Transverse colon (tissue), 4 donors: ENCODE results near the gene LDLRAD4. TPM values are rescaled to one million over a fixed set of nuclear protein-coding genes. Genes with fewer than 3 reads are reported as not detected.
A peak's percentile ranks its signal among the peaks of the same experiment; 100 is the strongest.

Experiments used
- DNase-seq: peaks from one replicate; pipeline ENCODE4 v3.0.0-alpha.2; 2019
- H3K27ac ChIP-seq, 4 donors: fragments of 200-600 bp; sonication (generic); 2 replicates each; pipeline ENCODE4 v1.5.1; 2016 to 2018; ENCODE audit warnings: inconsistent platforms in 4 of 4
- H3K27me3 ChIP-seq: fragments of 200-600 bp; sonication (generic); 2 replicates; pipeline ENCODE4 v1.5.1; 2017; ENCODE audit warnings: inconsistent platforms
- H3K36me3 ChIP-seq, 4 donors: fragments of 200-600 bp; sonication (generic); 2 replicates each; pipeline ENCODE4 v1.5.1; 2017 to 2019; ENCODE audit warnings: inconsistent platforms in 4 of 4
- H3K4me1 ChIP-seq, 4 donors: fragments of 200-600 bp; sonication (generic); 2 replicates each; pipeline ENCODE4 v1.5.1; 2017 to 2020; ENCODE audit warnings: inconsistent platforms in 4 of 4
- H3K4me3 ChIP-seq, 4 donors: fragments of 200-600 bp; sonication (generic); 1 replicate in 1 of 4; 2 replicates in 3 of 4; pipeline versions ENCODE4 v1.5.1 to v1.6.1; 2017 to 2019; ENCODE audit warnings: inconsistent platforms in 4 of 4
- H3K9me3 ChIP-seq, 2 donors: fragments of 200-600 bp; sonication (generic); 2 replicates each; pipeline ENCODE4 v1.5.1; 2017 to 2019; ENCODE audit warnings: inconsistent platforms in 2 of 2
- EP300 ChIP-seq: sonication (generic); formaldehyde crosslinking; IDR thresholded peaks from one replicate; pipeline ENCODE4 v1.6.1; 2017; ENCODE audit warnings: antibody characterized with exemption, low read depth
- POLR2A ChIP-seq: fragments of 450-650 bp; IDR thresholded peaks from one replicate; pipeline ENCODE4 v1.6.1; 2016; ENCODE audit warnings: antibody characterized with exemption, mild to moderate bottlenecking, moderate library complexity
- POLR2AphosphoS5 ChIP-seq, 3 donors: sonication (generic); formaldehyde crosslinking; IDR thresholded peaks; one replicate each; pipeline ENCODE4 v1.6.1; 2016; ENCODE audit warnings: antibody characterized with exemption in 3 of 3
- WGBS, 2 donors: methylation state at CpG; one replicate each; pipeline ENCODE4 v1.1.5; 2018; ENCODE audit warnings: low coverage in 1 of 2; 5-methylcytosine and 5-hydroxymethylcytosine counted together
- in situ Hi-C, 4 donors: fragments of 200-750 bp; cut with MboI; loops; one replicate each; pipeline versions ENCODE4 v1.15.0 to v1.15.1; 2017; ENCODE audit warnings: low sequenced_read_pairs in 3 of 4, low pct_ligation_motif_present in 1 of 4, low pct_unique_long_range_greater_than_20kb in 1 of 4
- intact Hi-C: fragments of 100-400 bp; cut with DNase I; formaldehyde crosslinking; loops from one replicate; pipeline ENCODE4 v1.15.1; 2023; ENCODE audit warnings: low total_unique reads
- total RNA-seq, 4 donors: library from RNA; depleted of rRNA; stranded (reverse); fragments of >200 nt; gene quantifications; one replicate each; pipeline ENCODE4 v1.1.0, GENCODE V29; 2016
- TF ChIP-seq, protein P1 (sequence below), 5 experiments: fragments of 200-600 bp in 3 of 5; fragments of 450-650 bp in 2 of 5; sonication (generic) in 3 of 5; IDR thresholded peaks; 1 replicate in 2 of 5; 2 replicates in 3 of 5; pipeline ENCODE4 v1.5.1; 2016 to 2017; ENCODE audit warnings: antibody characterized with exemption in 5 of 5, inconsistent platforms in 3 of 5, mild to moderate bottlenecking in 2 of 5, moderate library complexity in 1 of 5

LDLRAD4 gene
- total RNA-seq, 4 donors from 2014 or later = 34.8 to 277 (median 60.6) TPM

- intact Hi-C loops = loop anchor here (5.0 kb wide), 1 partner anchor 42 kb away; no protein-coding TSS in a partner anchor
- Histone ChIP-seq H3K4me1 (peaks cover 23 to 67% (median 44%) of the 10 kb centered on the region in 4 donors), H3K4me3 (no peak overlapping the region), H3K27me3 (no peaks in the 10 kb centered on the region), H3K36me3 (no peaks in the 10 kb centered on the region), H3K27ac (peak overlapping the region; percentile 30 to 74 (median 64)), H3K9me3 (no peaks in the 10 kb centered on the region)
- DNase-seq = no peak
- TF ChIP-seq POLR2AphosphoS5 (IDR thresholded peaks at IDR 0.05) (peak in 1 of 3 donors; percentile 51), EP300 (peak; percentile 38), POLR2A (no peak)
- TF ChIP-seq, protein P1, sequence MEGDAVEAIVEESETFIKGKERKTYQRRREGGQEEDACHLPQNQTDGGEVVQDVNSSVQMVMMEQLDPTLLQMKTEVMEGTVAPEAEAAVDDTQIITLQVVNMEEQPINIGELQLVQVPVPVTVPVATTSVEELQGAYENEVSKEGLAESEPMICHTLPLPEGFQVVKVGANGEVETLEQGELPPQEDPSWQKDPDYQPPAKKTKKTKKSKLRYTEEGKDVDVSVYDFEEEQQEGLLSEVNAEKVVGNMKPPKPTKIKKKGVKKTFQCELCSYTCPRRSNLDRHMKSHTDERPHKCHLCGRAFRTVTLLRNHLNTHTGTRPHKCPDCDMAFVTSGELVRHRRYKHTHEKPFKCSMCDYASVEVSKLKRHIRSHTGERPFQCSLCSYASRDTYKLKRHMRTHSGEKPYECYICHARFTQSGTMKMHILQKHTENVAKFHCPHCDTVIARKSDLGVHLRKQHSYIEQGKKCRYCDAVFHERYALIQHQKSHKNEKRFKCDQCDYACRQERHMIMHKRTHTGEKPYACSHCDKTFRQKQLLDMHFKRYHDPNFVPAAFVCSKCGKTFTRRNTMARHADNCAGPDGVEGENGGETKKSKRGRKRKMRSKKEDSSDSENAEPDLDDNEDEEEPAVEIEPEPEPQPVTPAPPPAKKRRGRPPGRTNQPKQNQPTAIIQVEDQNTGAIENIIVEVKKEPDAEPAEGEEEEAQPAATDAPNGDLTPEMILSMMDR (IDR thresholded peaks at IDR 0.05) = no peak
- 75 to 83% methylated on average over 5 to 19 of the region's 19 CpGs for WGBS, 2 donors
- in situ Hi-C loops = no loop called here
Observed at GRCh38 chr18:13264091-13265007, 45.8 kb downstream of the LDLRAD4 start.

DNA sequence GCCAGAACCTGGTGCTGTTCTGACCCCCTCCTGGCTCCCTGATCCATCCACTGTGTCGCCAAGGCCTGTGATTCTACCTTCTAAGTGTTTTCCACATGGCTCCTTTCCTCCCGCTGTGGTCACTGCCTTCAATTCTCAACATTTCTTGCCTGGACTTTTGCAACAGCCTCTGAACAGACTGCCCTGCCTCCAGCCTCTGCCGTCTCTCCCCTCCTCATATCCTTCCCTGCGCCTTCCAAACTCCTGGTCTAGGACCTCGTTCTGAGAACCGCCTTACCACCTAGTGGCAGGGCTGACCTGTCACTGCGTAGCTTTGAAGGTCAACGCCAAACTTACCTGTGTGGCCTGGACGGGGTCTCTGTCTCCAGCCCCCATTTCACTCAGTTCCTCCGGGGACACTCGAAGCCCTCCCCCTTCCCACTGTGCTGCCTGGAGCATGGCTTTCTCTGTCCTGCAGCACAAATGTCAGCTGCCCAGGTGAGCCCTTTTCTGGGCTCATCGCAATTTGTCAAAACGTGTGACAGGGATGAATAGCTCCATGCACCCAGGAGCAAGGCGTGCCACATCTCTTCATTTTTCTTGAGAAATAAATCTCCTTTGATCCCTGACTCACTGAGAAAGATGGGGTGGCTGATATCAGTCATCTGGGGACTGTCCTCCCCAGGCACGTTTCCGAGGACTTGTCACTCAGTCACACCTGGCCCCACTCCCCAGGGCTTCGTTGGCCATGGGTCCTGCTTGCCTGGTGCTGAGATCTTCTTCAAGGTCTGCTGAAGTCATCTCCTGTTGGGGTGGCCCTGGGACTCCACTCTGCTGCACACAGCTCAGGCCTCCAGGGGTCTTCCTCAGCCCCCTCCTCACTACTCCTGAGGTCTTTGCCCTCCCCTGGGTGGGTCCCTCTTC is 46.7 kb downstream of the LDLRAD4 start:
- no peaks in the 10 kb centered on the region for H3K9me3 ChIP-seq
- H3K4me3 ChIP-seq = no peak overlapping the region
- DNase-seq = no peak
- TF ChIP-seq EP300 = no peak
- TF ChIP-seq POLR2A = no peak
- no peak for TF ChIP-seq POLR2AphosphoS5 (IDR thresholded peaks at IDR 0.05)
- TF ChIP-seq, protein P1 (IDR thresholded peaks at IDR 0.05) = no peak
- H3K36me3 ChIP-seq = no peaks in the 10 kb centered on the region
- H3K27me3 ChIP-seq = no peaks in the 10 kb centered on the region
- H3K27ac ChIP-seq = peak overlapping the region; percentile 30 to 74 (median 64)
- H3K4me1 ChIP-seq = peaks cover 30 to 66% (median 43%) of the 10 kb centered on the region in 4 donors
- in situ Hi-C loops (no loop called here), intact Hi-C loops (loop anchor here (5.0 kb wide), 1 partner anchor 43 kb away; no protein-coding TSS in a partner anchor)
- WGBS, 2 donors = 88 to 97% methylated on average over 11 to 17 of the region's 17 CpGs

- in situ Hi-C loops = no loop called here
- no peaks in the 10 kb centered on the region for H3K9me3 ChIP-seq
- intact Hi-C loops = loop anchor here (5.0 kb wide), 1 partner anchor 44 kb away; no protein-coding TSS in a partner anchor
Observed at GRCh38 chr18:13265911-13266217, 47.3 kb downstream of the LDLRAD4 start.

More at GRCh38 chr18:13265911-13266217, 47.3 kb downstream of the LDLRAD4 start:
- Histone ChIP-seq H3K4me3 (no peak overlapping the region), H3K4me1 (peaks cover 24 to 62% (median 39%) of the 10 kb centered on the region in 4 donors), H3K27ac (peak overlapping the region; percentile 44 to 74 (median 64)), H3K27me3 (no peaks in the 10 kb centered on the region), H3K36me3 (no peaks in the 10 kb centered on the region)
- TF ChIP-seq POLR2A (no peak), EP300 (no peak), POLR2AphosphoS5 (IDR thresholded peaks at IDR 0.05) (no peak)
- TF ChIP-seq, protein P1 (IDR thresholded peaks at IDR 0.05) = no peak
- no peak for DNase-seq
- WGBS, 2 donors = 84 to 85% methylated on average over 5 to 9 of the region's 9 CpGs
